NCI-H128 (cell line): Measurements from ENCODE around the gene HOXA10.

ENCODE experiments used
- DNase-seq: peaks from one replicate; lab custom pipeline; 2025; ENCODE audit not compliant: unreplicated experiment; lab: John Stamatoyannopoulos, UW

The HOXA10 gene

GRCh38 chr7:27191833-27192545 lies 17.9 kb upstream of the HOXA10 start:
- no peak for DNase-seq

- DNase-seq: no peak
Measured at GRCh38 chr7:27191161-27191731, 17.1 kb upstream of the HOXA10 start.

- no peak for DNase-seq
Measured at GRCh38 chr7:27189997-27190748, 16.1 kb upstream of the HOXA10 start.

GRCh38 chr7:27189295-27189996 lies 15.3 kb upstream of the HOXA10 start:
- no peak for DNase-seq

- no peak for DNase-seq
Measured at GRCh38 chr7:27188386-27189294, 14.5 kb upstream of the HOXA10 start.

- DNase-seq: no peak
Measured at GRCh38 chr7:27187475-27188385, 13.6 kb upstream of the HOXA10 start.

- DNase-seq: no peak
Measured at GRCh38 chr7:27186668-27187474, 12.8 kb upstream of the HOXA10 start.

GRCh38 chr7:27185854-27186667 lies 11.9 kb upstream of the HOXA10 start:
- no peak for DNase-seq

GRCh38 chr7:27185013-27185853 lies 11.1 kb upstream of the HOXA10 start, which contains the start of gene HOXA11:
Gene HOXA11, minus strand, starts transcription at chr7:27185232. Its CDS starts 88 bp downstream, at chr7:27185144.
- DNase-seq: no peak

- no peak for DNase-seq
Measured at GRCh38 chr7:27184337-27185012, 10.4 kb upstream of the HOXA10 start.

GRCh38 chr7:27183682-27184336 lies 9.7 kb upstream of the HOXA10 start:
- no peak for DNase-seq

GRCh38 chr7:27182861-27183681 lies 9.0 kb upstream of the HOXA10 start:
- DNase-seq: peak; percentile 36

- no peak for DNase-seq
Measured at GRCh38 chr7:27182285-27182841, 8.2 kb upstream of the HOXA10 start.

GRCh38 chr7:27181795-27182275 lies 7.7 kb upstream of the HOXA10 start:
- DNase-seq: no peak
